ENCODE data around the gene HYAL3.
"Not testable (repeated sequence)": the region's sequence is repeated elsewhere in the genome, so short reads cannot be mapped to it uniquely, and the experiment has no call there.

The HYAL3 gene

GRCh38 chr3:50246517-50246954 lies 52.7 kb downstream of the HYAL3 start:
- H3K4me1 ChIP-seq (ENCODE audit: control insufficient read depth, insufficient read depth, low read length) = peaks cover 55% of the 10 kb centered on the region
- peak overlapping the region; percentile 88 for H3K27ac ChIP-seq (ENCODE audit: low read depth, low read length)
- H3K36me3 ChIP-seq (ENCODE audit: control insufficient read depth, insufficient read depth, low read length) = peaks cover 24% of the 10 kb centered on the region
- H3K4me3 ChIP-seq (ENCODE audit: low read depth, low read length) = peak overlapping the region; percentile 30
- H3K27me3 ChIP-seq (ENCODE audit: control insufficient read depth, insufficient read depth, low read length) = no peaks in the 10 kb centered on the region
- H3K9ac ChIP-seq (ENCODE audit: low read length) = peak overlapping the region; percentile 64
- H3K9me3 ChIP-seq (ENCODE audit: control insufficient read depth, insufficient read depth, low read depth, low read length) = no peaks in the 10 kb centered on the region

- Histone ChIP-seq H3K27me3 (ENCODE audit: control insufficient read depth, insufficient read depth, low read length) (no peaks in the 10 kb centered on the region), H3K36me3 (ENCODE audit: control insufficient read depth, insufficient read depth, low read length) (peaks cover 18% of the 10 kb centered on the region)
Measured at GRCh38 chr3:50245831-50246516, 53.2 kb downstream of the HYAL3 start.

DNA sequence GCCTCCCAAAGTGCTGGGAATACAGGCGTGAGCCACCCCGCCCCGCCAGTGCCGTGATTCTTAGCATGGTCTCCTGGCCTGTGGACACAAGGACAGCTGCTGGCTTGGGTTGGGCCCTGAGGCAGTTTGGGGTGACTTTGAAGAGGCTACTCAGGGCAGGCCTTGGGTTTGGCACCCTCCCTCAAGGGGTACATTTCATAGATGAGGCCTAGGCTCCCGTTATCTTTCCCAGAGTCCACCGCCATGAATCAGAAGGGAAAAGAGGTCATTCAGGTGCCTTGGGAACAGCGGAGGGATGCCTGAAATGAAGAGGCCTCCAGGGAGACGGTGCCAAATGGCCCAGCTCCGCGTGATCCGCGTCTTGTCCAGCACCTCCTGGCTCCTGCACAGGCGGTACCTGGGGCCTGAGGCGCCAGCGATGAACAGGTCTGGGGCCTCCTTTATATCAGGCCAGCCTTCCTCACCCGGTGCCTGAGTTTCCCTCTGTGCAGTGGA lies 53.9 kb downstream of the HYAL3 start:
- H3K9ac ChIP-seq (ENCODE audit: low read length) = peak overlapping the region; percentile 64
- peaks cover 65% of the 10 kb centered on the region for H3K4me1 ChIP-seq (ENCODE audit: control insufficient read depth, insufficient read depth, low read length)
- peaks cover 16% of the 10 kb centered on the region for H3K36me3 ChIP-seq (ENCODE audit: control insufficient read depth, insufficient read depth, low read length)
- H3K4me3 ChIP-seq (ENCODE audit: low read depth, low read length) = peak overlapping the region; percentile 30; the same call in 1 of the 2 replicates
- peak overlapping the region; percentile 88 for H3K27ac ChIP-seq (ENCODE audit: low read depth, low read length)
- H3K27me3 ChIP-seq (ENCODE audit: control insufficient read depth, insufficient read depth, low read length) = no peaks in the 10 kb centered on the region
- no peaks in the 10 kb centered on the region for H3K9me3 ChIP-seq (ENCODE audit: control insufficient read depth, insufficient read depth, low read depth, low read length)

More at GRCh38 chr3:50245831-50246516, 53.2 kb downstream of the HYAL3 start:
- H3K9me3 ChIP-seq (ENCODE audit: control insufficient read depth, insufficient read depth, low read depth, low read length) = no peaks in the 10 kb centered on the region
- peaks cover 61% of the 10 kb centered on the region for H3K4me1 ChIP-seq (ENCODE audit: control insufficient read depth, insufficient read depth, low read length)
- H3K9ac ChIP-seq (ENCODE audit: low read length) = peak overlapping the region; percentile 64
- peak overlapping the region; percentile 88 for H3K27ac ChIP-seq (ENCODE audit: low read depth, low read length)
- peak overlapping the region; percentile 30 for H3K4me3 ChIP-seq (ENCODE audit: low read depth, low read length)

- not testable (repeated sequence) for H3K9ac ChIP-seq (ENCODE audit: low read length); H3K9me3 ChIP-seq (ENCODE audit: control insufficient read depth, insufficient read depth, low read depth, low read length); H3K27ac ChIP-seq (ENCODE audit: low read depth, low read length); H3K27me3 ChIP-seq (ENCODE audit: control insufficient read depth, insufficient read depth, low read length); H3K4me3 ChIP-seq (ENCODE audit: low read depth, low read length)
- Histone ChIP-seq H3K4me1 (ENCODE audit: control insufficient read depth, insufficient read depth, low read length) (peaks cover 70% of the 10 kb centered on the region), H3K36me3 (ENCODE audit: control insufficient read depth, insufficient read depth, low read length) (peaks cover 11% of the 10 kb centered on the region)
Measured at GRCh38 chr3:50244813-50245212, 54.4 kb downstream of the HYAL3 start.

GRCh38 chr3:50243543-50243895 lies 55.7 kb downstream of the HYAL3 start:
- H3K27me3 ChIP-seq (ENCODE audit: control insufficient read depth, insufficient read depth, low read length) = no peaks in the 10 kb centered on the region
- no peak overlapping the region for H3K9ac ChIP-seq (ENCODE audit: low read length)
- H3K36me3 ChIP-seq (ENCODE audit: control insufficient read depth, insufficient read depth, low read length) = peaks cover 6% of the 10 kb centered on the region; the same call in 1 of the 2 replicates
- H3K27ac ChIP-seq (ENCODE audit: low read depth, low read length) = peak overlapping the region; percentile 15
- no peaks in the 10 kb centered on the region for H3K9me3 ChIP-seq (ENCODE audit: control insufficient read depth, insufficient read depth, low read depth, low read length)
- peaks cover 83% of the 10 kb centered on the region for H3K4me1 ChIP-seq (ENCODE audit: control insufficient read depth, insufficient read depth, low read length)
- H3K4me3 ChIP-seq (ENCODE audit: low read depth, low read length) = no peak overlapping the region

- no peaks in the 10 kb centered on the region for H3K9me3 ChIP-seq (ENCODE audit: control insufficient read depth, insufficient read depth, low read depth, low read length)
- H3K4me3 ChIP-seq (ENCODE audit: low read depth, low read length) = no peak overlapping the region
- peaks cover 6% of the 10 kb centered on the region; the same call in 1 of the 2 replicates for H3K36me3 ChIP-seq (ENCODE audit: control insufficient read depth, insufficient read depth, low read length)
- no peaks in the 10 kb centered on the region for H3K27me3 ChIP-seq (ENCODE audit: control insufficient read depth, insufficient read depth, low read length)
- H3K27ac ChIP-seq (ENCODE audit: low read depth, low read length) = peak overlapping the region; percentile 15
- H3K9ac ChIP-seq (ENCODE audit: low read length) = peak overlapping the region; percentile 27
- H3K4me1 ChIP-seq (ENCODE audit: control insufficient read depth, insufficient read depth, low read length) = peaks cover 84% of the 10 kb centered on the region
Measured at GRCh38 chr3:50242851-50243542, 56.2 kb downstream of the HYAL3 start.
